Measurements from ENCODE around the gene STX19. TPM values are rescaled to one million over a fixed set of nuclear protein-coding genes. Genes with fewer than 3 reads are reported as not detected.
A peak's percentile ranks its signal among the peaks of the same experiment; 100 is the strongest.
"Not testable (repeated sequence)": the region's sequence is repeated elsewhere in the genome, so short reads cannot be mapped to it uniquely, and the experiment has no call there.

The STX19 gene
- total RNA-seq, 1 experiment from 2014 or later: not detected

- peak; percentile 99 for DNase-seq (ENCODE audit: low read depth)
These were observed 48.3 kb downstream of the STX19 start, which contains the start of gene ARL13B for GRCh38 chr3:93979850-93980676. TSS of gene ARL13B (plus strand) at chr3:93980155. CDS start at chr3:93980424, 269 bp downstream.

GRCh38 chr3:93973131-93974126, 55.0 kb downstream of the STX19 start, which contains the start of gene PROS1:
TSS of gene PROS1 (minus strand) at chr3:93973896. CDS start at chr3:93973749, 147 bp downstream.
- peak; percentile 68 for DNase-seq (ENCODE audit: low read depth)

GRCh38 chr3:93969997-93970396, 58.4 kb downstream of the STX19 start:
- no peak for DNase-seq (ENCODE audit: low read depth)

- peak; percentile 45 for DNase-seq (ENCODE audit: low read depth)
These were observed 59.0 kb downstream of the STX19 start for GRCh38 chr3:93969443-93969842.

- not testable (repeated sequence) for DNase-seq (ENCODE audit: low read depth)
These were observed 63.3 kb downstream of the STX19 start for GRCh38 chr3:93965106-93965505.

Other genes with a start within 250 kb of the STX19 start
- 4.8 and 6.6 TPM in 2 replicates for gene PROS1, start 54.7 kb downstream of the STX19 start, total RNA-seq (2014; rRNA removed; shearing (Covaris generic))
- 13.4 and 18.4 TPM in 2 replicates for gene ARL13B, start 48.4 kb downstream of the STX19 start, total RNA-seq (2014; rRNA removed; shearing (Covaris generic))
- gene DHFR2, start 34.3 kb upstream of the STX19 start, total RNA-seq (2014; rRNA removed; shearing (Covaris generic)): 4.0 and 4.6 TPM in 2 replicates
- gene NSUN3, start 34.5 kb upstream of the STX19 start, total RNA-seq (2014; rRNA removed; shearing (Covaris generic)): 9.7 and 12.3 TPM in 2 replicates